CD4-positive, alpha-beta T cell treated with Interleukin-17A for 4 hours (primary cell): ENCODE measurements around the gene PAQR6.
A peak's percentile ranks its signal among the peaks of the same experiment; 100 is the strongest.

Source experiments
- DNase-seq: peaks from one replicate; pipeline ENCODE4 v3.0.0-alpha.2; 2020; ENCODE audit warnings: mixed read lengths

Gene PAQR6

GRCh38 chr1:156193488-156194299, 54.2 kb downstream of the PAQR6 start, which contains the start of gene SLC25A44:
SLC25A44 (plus strand) TSS chr1:156194104; CDS start chr1:156199848, 5,744 bp downstream.
- DNase-seq: peak; percentile 96
